Measurements from ENCODE around the gene REELD1. TPM values are rescaled to one million over a fixed set of nuclear protein-coding genes. Genes with fewer than 3 reads are reported as not detected.

The REELD1 gene
- under 1 TPM in 1 of 2 donors, not detected in 1; 0.08 TPM for total RNA-seq
- under 1 TPM in 1 of 2 donors, not detected in 1; 0.07 TPM for polyA plus RNA-seq

DNA sequence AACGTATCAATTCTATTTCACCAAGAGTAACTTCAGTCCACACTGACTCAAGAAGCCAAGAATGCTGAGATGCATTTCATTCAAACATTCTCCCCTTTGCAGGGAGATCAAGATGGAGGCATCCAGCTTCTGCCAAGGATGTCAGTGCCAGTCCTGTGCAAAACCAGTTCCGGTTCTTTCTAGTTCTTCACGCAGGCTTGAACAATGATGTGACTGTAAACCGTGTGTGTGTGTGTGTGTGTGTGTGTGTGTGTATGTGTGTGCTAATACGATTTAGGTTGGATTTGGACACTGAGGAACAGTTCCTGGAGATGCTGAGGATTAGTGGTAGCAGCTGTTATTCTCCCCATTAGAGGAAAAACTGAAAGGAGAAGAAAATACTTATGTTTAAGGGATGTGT is at the start of gene REELD1:
REELD1 (plus strand) TSS at position 301 of the 400 bp plus-strand sequence. CDS start 2,415 bp downstream, outside the sequence.
- Histone ChIP-seq H3K9me3 (ENCODE audit: control insufficient read depth in 4 of 4, low read length in 3 of 4) (no peaks in the 10 kb centered on the region), H3K4me1 (ENCODE audit: control insufficient read depth in 4 of 4, insufficient read depth in 4 of 4, low read length in 3 of 4) (no peaks in the 10 kb centered on the region), H3K27me3 (ENCODE audit: control insufficient read depth in 4 of 4, insufficient read depth in 4 of 4, low read length in 3 of 4) (no peaks in the 10 kb centered on the region)

More for the DNA sequence above, at the start of gene REELD1:
- 85% methylated on average over 5 of the region's 5 CpGs for WGBS
- TF ChIP-seq FOXA1 (IDR thresholded peaks at IDR 0.05) (no peak), TAF1 (conservative IDR thresholded peaks at IDR 0.05) (no peak), YY1 (IDR thresholded peaks at IDR 0.05) (no peak), HNF4G (IDR thresholded peaks at IDR 0.05) (no peak), HNF4A (conservative IDR thresholded peaks at IDR 0.05) (no peak), SP1 (IDR thresholded peaks at IDR 0.05) (no peak), GABPA (IDR thresholded peaks at IDR 0.05 in 1 of 2, conservative IDR thresholded peaks at IDR 0.05 in 1 of 2) (no peak), EGR1 (IDR thresholded peaks at IDR 0.05; ENCODE audit: low read depth in 2 of 2) (no peak), RAD21 (IDR thresholded peaks at IDR 0.05) (no peak), NR2F2 (IDR thresholded peaks at IDR 0.05) (no peak), JUND (IDR thresholded peaks at IDR 0.05) (no peak), FOXA2 (IDR thresholded peaks at IDR 0.05) (no peak), RXRA (IDR thresholded peaks at IDR 0.05) (no peak)
- TF ChIP-seq, protein P1, sequence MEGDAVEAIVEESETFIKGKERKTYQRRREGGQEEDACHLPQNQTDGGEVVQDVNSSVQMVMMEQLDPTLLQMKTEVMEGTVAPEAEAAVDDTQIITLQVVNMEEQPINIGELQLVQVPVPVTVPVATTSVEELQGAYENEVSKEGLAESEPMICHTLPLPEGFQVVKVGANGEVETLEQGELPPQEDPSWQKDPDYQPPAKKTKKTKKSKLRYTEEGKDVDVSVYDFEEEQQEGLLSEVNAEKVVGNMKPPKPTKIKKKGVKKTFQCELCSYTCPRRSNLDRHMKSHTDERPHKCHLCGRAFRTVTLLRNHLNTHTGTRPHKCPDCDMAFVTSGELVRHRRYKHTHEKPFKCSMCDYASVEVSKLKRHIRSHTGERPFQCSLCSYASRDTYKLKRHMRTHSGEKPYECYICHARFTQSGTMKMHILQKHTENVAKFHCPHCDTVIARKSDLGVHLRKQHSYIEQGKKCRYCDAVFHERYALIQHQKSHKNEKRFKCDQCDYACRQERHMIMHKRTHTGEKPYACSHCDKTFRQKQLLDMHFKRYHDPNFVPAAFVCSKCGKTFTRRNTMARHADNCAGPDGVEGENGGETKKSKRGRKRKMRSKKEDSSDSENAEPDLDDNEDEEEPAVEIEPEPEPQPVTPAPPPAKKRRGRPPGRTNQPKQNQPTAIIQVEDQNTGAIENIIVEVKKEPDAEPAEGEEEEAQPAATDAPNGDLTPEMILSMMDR (IDR thresholded peaks at IDR 0.05; ENCODE audit: low read depth, low read length, missing input control), result no peak
- TF ChIP-seq, protein P2, sequence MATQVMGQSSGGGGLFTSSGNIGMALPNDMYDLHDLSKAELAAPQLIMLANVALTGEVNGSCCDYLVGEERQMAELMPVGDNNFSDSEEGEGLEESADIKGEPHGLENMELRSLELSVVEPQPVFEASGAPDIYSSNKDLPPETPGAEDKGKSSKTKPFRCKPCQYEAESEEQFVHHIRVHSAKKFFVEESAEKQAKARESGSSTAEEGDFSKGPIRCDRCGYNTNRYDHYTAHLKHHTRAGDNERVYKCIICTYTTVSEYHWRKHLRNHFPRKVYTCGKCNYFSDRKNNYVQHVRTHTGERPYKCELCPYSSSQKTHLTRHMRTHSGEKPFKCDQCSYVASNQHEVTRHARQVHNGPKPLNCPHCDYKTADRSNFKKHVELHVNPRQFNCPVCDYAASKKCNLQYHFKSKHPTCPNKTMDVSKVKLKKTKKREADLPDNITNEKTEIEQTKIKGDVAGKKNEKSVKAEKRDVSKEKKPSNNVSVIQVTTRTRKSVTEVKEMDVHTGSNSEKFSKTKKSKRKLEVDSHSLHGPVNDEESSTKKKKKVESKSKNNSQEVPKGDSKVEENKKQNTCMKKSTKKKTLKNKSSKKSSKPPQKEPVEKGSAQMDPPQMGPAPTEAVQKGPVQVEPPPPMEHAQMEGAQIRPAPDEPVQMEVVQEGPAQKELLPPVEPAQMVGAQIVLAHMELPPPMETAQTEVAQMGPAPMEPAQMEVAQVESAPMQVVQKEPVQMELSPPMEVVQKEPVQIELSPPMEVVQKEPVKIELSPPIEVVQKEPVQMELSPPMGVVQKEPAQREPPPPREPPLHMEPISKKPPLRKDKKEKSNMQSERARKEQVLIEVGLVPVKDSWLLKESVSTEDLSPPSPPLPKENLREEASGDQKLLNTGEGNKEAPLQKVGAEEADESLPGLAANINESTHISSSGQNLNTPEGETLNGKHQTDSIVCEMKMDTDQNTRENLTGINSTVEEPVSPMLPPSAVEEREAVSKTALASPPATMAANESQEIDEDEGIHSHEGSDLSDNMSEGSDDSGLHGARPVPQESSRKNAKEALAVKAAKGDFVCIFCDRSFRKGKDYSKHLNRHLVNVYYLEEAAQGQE (IDR thresholded peaks at IDR 0.05), result no peak
- TF ChIP-seq, protein P3, sequence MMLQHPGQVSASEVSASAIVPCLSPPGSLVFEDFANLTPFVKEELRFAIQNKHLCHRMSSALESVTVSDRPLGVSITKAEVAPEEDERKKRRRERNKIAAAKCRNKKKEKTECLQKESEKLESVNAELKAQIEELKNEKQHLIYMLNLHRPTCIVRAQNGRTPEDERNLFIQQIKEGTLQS (IDR thresholded peaks at IDR 0.05), result no peak
- TF ChIP-seq, protein P4, sequence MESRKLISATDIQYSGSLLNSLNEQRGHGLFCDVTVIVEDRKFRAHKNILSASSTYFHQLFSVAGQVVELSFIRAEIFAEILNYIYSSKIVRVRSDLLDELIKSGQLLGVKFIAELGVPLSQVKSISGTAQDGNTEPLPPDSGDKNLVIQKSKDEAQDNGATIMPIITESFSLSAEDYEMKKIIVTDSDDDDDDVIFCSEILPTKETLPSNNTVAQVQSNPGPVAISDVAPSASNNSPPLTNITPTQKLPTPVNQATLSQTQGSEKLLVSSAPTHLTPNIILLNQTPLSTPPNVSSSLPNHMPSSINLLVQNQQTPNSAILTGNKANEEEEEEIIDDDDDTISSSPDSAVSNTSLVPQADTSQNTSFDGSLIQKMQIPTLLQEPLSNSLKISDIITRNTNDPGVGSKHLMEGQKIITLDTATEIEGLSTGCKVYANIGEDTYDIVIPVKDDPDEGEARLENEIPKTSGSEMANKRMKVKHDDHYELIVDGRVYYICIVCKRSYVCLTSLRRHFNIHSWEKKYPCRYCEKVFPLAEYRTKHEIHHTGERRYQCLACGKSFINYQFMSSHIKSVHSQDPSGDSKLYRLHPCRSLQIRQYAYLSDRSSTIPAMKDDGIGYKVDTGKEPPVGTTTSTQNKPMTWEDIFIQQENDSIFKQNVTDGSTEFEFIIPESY (IDR thresholded peaks at IDR 0.05), result no peak
- TF ChIP-seq, protein P5, sequence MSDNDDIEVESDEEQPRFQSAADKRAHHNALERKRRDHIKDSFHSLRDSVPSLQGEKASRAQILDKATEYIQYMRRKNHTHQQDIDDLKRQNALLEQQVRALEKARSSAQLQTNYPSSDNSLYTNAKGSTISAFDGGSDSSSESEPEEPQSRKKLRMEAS (IDR thresholded peaks at IDR 0.05), result no peak
- Histone ChIP-seq H3K27ac (ENCODE audit: low read depth in 1 of 2, low read length in 2 of 2) (no peak within 1 kb of the TSS), H3K9ac (ENCODE audit: low read depth in 1 of 2, low read length in 2 of 2) (no peak within 1 kb of the TSS), H3K36me3 (ENCODE audit: control insufficient read depth in 4 of 4, insufficient read depth in 3 of 4, low read depth in 1 of 4, low read length in 3 of 4) (no peaks in the 10 kb centered on the region), H3K4me3 (ENCODE audit: low read depth in 1 of 3, low read length in 3 of 3) (no peak within 1 kb of the TSS)
- DNase-seq (ENCODE audit: low spot score), result no peak

Measured in liver (tissue), 9 donors.